Measurements from ENCODE around the gene XCL2.
"Not testable (repeated sequence)": the region's sequence is repeated elsewhere in the genome, so short reads cannot be mapped to it uniquely, and the experiment has no call there.

Gene XCL2

DNA sequence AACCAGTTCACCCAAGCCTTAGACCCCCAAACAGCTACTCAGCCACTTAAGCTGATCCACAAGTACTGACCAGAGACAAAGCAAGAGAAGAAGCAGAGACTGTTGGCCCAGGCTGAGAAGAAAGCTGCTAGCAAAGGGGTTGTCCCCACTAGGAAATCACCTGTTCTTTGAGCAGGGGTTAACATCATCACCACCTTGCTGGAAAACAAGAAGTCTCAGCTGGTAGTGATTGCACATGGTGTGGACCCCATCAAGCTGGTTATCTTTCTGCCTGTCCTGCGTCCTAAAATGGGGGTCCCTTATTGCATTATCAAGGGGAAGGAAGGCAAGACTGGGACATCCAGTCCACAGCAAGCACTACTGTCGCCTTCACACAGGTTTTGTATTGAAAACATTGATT, 819 bp downstream of the XCL2 start:
- H3K4me3 ChIP-seq (ENCODE audit: low read depth, low read length); H3K27me3 ChIP-seq (ENCODE audit: insufficient read depth, low read length); H3K79me2 ChIP-seq (ENCODE audit: control insufficient read depth, insufficient read depth, low read length, unreplicated experiment); H2AFZ ChIP-seq (ENCODE audit: low read length, unreplicated experiment); H3K4me1 ChIP-seq (ENCODE audit: control insufficient read depth, insufficient read depth, low read length, unreplicated experiment); H3K27ac ChIP-seq (ENCODE audit: low read depth, low read length); H3K36me3 ChIP-seq (ENCODE audit: insufficient read depth, low read length): not testable (repeated sequence)

- H3K4me1 ChIP-seq (ENCODE audit: control insufficient read depth, insufficient read depth, low read length, unreplicated experiment); H3K27me3 ChIP-seq (ENCODE audit: insufficient read depth, low read length); H3K36me3 ChIP-seq (ENCODE audit: insufficient read depth, low read length); H3K27ac ChIP-seq (ENCODE audit: low read depth, low read length); H2AFZ ChIP-seq (ENCODE audit: low read length, unreplicated experiment); H3K79me2 ChIP-seq (ENCODE audit: control insufficient read depth, insufficient read depth, low read length, unreplicated experiment); H3K4me3 ChIP-seq (ENCODE audit: low read depth, low read length): not testable (repeated sequence)
These were observed 3.0 kb downstream of the XCL2 start for GRCh38 chr1:168540798-168541197.

DNA sequence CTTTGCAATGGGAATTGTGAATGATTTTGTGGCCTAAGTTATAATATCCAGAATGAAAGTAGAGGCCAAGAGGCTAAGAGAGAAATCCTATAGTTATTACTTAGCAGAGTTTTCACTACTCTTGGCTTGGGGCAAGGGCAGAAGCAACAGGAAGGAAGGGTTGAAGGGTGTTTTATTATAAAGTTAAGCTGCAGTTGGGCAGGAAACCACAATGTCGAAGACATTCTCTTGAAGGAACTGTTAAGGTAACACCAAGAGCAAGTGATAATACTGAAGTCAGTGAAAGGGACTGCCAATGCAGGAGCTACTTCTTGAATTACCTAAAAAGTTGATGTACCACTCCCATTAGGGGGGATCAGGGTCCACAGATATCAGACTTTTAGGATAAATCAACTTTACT, 8.3 kb downstream of the XCL2 start:
- H3K36me3 ChIP-seq (ENCODE audit: insufficient read depth, low read length): no peaks in the 10 kb centered on the region
- no peaks in the 10 kb centered on the region for H3K79me2 ChIP-seq (ENCODE audit: control insufficient read depth, insufficient read depth, low read length, unreplicated experiment)
- H3K27me3 ChIP-seq (ENCODE audit: insufficient read depth, low read length): no peaks in the 10 kb centered on the region
- no peak overlapping the region for H3K4me3 ChIP-seq (ENCODE audit: low read depth, low read length)
- H3K27ac ChIP-seq (ENCODE audit: low read depth, low read length): no peak overlapping the region
- no peak overlapping the region for H2AFZ ChIP-seq (ENCODE audit: low read length, unreplicated experiment)
- H3K4me1 ChIP-seq (ENCODE audit: control insufficient read depth, insufficient read depth, low read length, unreplicated experiment): no peaks in the 10 kb centered on the region

DNA sequence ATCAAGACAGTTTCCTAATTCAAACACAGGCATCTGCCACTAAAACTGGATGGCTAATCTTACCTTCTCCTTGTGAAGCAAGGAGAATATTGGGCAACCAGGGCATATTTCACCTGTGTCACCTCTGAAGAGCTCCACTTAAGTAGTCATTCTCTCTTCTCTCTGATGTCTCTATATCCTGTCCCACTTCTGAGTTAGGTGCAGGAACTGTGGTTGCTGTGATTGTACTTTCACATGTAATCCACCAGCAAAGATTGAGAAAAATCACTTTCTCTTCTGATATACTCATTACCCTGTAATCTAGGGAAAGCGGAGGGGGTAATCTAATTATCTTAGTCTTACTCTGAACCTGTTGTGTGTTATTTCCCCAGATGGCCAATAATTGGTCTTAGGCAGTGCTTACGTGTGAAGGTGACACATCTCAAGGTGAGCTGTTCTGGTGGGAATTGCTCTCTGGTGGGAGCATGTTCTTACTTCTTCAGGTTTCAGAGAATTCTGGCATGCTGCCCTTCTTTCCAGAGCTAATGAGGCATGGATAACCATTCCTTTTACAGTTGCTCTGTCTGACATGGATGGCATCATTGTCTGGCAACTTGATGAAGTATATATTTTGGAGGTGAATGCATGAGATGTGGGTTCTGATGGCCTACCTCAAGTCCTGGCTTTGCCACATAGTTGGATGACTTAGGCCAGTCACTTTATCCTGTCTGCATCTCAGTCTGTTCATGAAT, 12.0 kb downstream of the XCL2 start:
- H3K36me3 ChIP-seq (ENCODE audit: insufficient read depth, low read length): no peaks in the 10 kb centered on the region
- no peak overlapping the region for H3K4me3 ChIP-seq (ENCODE audit: low read depth, low read length)
- H3K79me2 ChIP-seq (ENCODE audit: control insufficient read depth, insufficient read depth, low read length, unreplicated experiment): no peaks in the 10 kb centered on the region
- no peak overlapping the region for H3K27ac ChIP-seq (ENCODE audit: low read depth, low read length)
- H2AFZ ChIP-seq (ENCODE audit: low read length, unreplicated experiment): no peak overlapping the region
- H3K27me3 ChIP-seq (ENCODE audit: insufficient read depth, low read length): no peaks in the 10 kb centered on the region
- no peaks in the 10 kb centered on the region for H3K4me1 ChIP-seq (ENCODE audit: control insufficient read depth, insufficient read depth, low read length, unreplicated experiment)

GRCh38 chr1:168529518-168529917, 14.3 kb downstream of the XCL2 start:
- no peak overlapping the region for H2AFZ ChIP-seq (ENCODE audit: low read length, unreplicated experiment)
- H3K79me2 ChIP-seq (ENCODE audit: control insufficient read depth, insufficient read depth, low read length, unreplicated experiment): no peaks in the 10 kb centered on the region
- no peaks in the 10 kb centered on the region for H3K27me3 ChIP-seq (ENCODE audit: insufficient read depth, low read length)
- no peak overlapping the region for H3K4me3 ChIP-seq (ENCODE audit: low read depth, low read length)
- H3K36me3 ChIP-seq (ENCODE audit: insufficient read depth, low read length): no peaks in the 10 kb centered on the region
- no peaks in the 10 kb centered on the region for H3K4me1 ChIP-seq (ENCODE audit: control insufficient read depth, insufficient read depth, low read length, unreplicated experiment)
- no peak overlapping the region for H3K27ac ChIP-seq (ENCODE audit: low read depth, low read length)

- no peak overlapping the region for H3K27ac ChIP-seq (ENCODE audit: low read depth, low read length)
- H2AFZ ChIP-seq (ENCODE audit: low read length, unreplicated experiment): no peak overlapping the region
- no peaks in the 10 kb centered on the region for H3K27me3 ChIP-seq (ENCODE audit: insufficient read depth, low read length)
These were observed 22.3 kb downstream of the XCL2 start for GRCh38 chr1:168521401-168522000.

DNA sequence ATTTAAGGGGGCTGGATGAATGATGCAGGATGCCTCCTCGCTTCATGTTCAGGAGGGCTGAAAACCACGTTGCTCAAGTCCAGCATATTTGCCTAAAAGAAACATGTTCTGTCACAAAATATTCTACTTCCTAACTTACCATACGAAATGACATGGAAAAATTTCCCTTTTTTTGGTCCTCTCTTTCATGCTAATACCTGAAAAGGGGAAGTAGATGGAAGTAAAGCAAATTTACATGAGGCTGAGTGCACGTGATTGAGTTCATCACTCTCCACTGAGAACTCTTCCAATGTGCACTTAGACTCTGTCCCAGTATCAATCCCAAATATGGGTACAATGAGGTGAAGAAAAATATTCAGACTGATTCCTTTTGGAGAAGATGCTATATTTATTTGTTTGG, 23.0 kb downstream of the XCL2 start:
- Histone ChIP-seq H3K4me1 (ENCODE audit: control insufficient read depth, insufficient read depth, low read length, unreplicated experiment) (no peaks in the 10 kb centered on the region), H3K27me3 (ENCODE audit: insufficient read depth, low read length) (no peaks in the 10 kb centered on the region), H3K4me3 (ENCODE audit: low read depth, low read length) (no peak overlapping the region), H3K27ac (ENCODE audit: low read depth, low read length) (no peak overlapping the region), H3K36me3 (ENCODE audit: insufficient read depth, low read length) (no peaks in the 10 kb centered on the region), H2AFZ (ENCODE audit: low read length, unreplicated experiment) (no peak overlapping the region), H3K79me2 (ENCODE audit: control insufficient read depth, insufficient read depth, low read length, unreplicated experiment) (no peaks in the 10 kb centered on the region)

More at GRCh38 chr1:168521401-168522000, 22.3 kb downstream of the XCL2 start:
- Histone ChIP-seq H3K4me1 (ENCODE audit: control insufficient read depth, insufficient read depth, low read length, unreplicated experiment) (no peaks in the 10 kb centered on the region), H3K79me2 (ENCODE audit: control insufficient read depth, insufficient read depth, low read length, unreplicated experiment) (no peaks in the 10 kb centered on the region), H3K4me3 (ENCODE audit: low read depth, low read length) (no peak overlapping the region), H3K36me3 (ENCODE audit: insufficient read depth, low read length) (no peaks in the 10 kb centered on the region)

GRCh38 chr1:168520052-168520751, 23.6 kb downstream of the XCL2 start:
- no peak overlapping the region for H3K27ac ChIP-seq (ENCODE audit: low read depth, low read length)
- no peaks in the 10 kb centered on the region for H3K79me2 ChIP-seq (ENCODE audit: control insufficient read depth, insufficient read depth, low read length, unreplicated experiment)
- no peaks in the 10 kb centered on the region for H3K27me3 ChIP-seq (ENCODE audit: insufficient read depth, low read length)
- H3K4me1 ChIP-seq (ENCODE audit: control insufficient read depth, insufficient read depth, low read length, unreplicated experiment): no peaks in the 10 kb centered on the region
- no peak overlapping the region for H3K4me3 ChIP-seq (ENCODE audit: low read depth, low read length)
- no peaks in the 10 kb centered on the region for H3K36me3 ChIP-seq (ENCODE audit: insufficient read depth, low read length)
- no peak overlapping the region for H2AFZ ChIP-seq (ENCODE audit: low read length, unreplicated experiment)

DNA sequence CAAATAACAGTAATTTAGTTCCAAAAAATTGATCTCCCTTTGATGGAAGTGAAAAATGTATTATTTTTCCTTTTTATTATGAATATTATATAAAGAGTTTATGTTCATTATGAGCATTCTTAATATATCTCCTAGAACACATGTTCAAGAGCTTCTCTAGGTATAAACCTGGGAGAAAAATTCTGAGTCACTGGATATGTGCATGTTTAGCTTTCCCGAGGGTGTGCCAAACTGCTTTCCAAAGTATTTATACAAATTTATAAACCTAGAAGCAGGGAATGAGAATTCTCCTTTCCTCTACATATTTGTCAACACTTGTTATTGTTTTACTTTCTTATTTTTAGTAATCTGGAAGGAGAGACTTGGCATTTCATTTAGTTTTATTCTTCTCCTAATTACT, 25.0 kb downstream of the XCL2 start:
- H3K4me1 ChIP-seq (ENCODE audit: control insufficient read depth, insufficient read depth, low read length, unreplicated experiment): no peaks in the 10 kb centered on the region

GRCh38 chr1:168518201-168518689, 25.6 kb downstream of the XCL2 start:
- no peaks in the 10 kb centered on the region for H3K27me3 ChIP-seq (ENCODE audit: insufficient read depth, low read length)
- no peak overlapping the region for H3K4me3 ChIP-seq (ENCODE audit: low read depth, low read length)
- H3K79me2 ChIP-seq (ENCODE audit: control insufficient read depth, insufficient read depth, low read length, unreplicated experiment): no peaks in the 10 kb centered on the region
- no peak overlapping the region for H3K27ac ChIP-seq (ENCODE audit: low read depth, low read length)
- H3K36me3 ChIP-seq (ENCODE audit: insufficient read depth, low read length): no peaks in the 10 kb centered on the region
- H3K4me1 ChIP-seq (ENCODE audit: control insufficient read depth, insufficient read depth, low read length, unreplicated experiment): no peaks in the 10 kb centered on the region
- H2AFZ ChIP-seq (ENCODE audit: low read length, unreplicated experiment): no peak overlapping the region

More for the DNA sequence above, 25.0 kb downstream of the XCL2 start:
- H3K27ac ChIP-seq (ENCODE audit: low read depth, low read length): no peak overlapping the region
- H3K79me2 ChIP-seq (ENCODE audit: control insufficient read depth, insufficient read depth, low read length, unreplicated experiment): no peaks in the 10 kb centered on the region
- no peak overlapping the region for H2AFZ ChIP-seq (ENCODE audit: low read length, unreplicated experiment)
- H3K4me3 ChIP-seq (ENCODE audit: low read depth, low read length): no peak overlapping the region
- H3K27me3 ChIP-seq (ENCODE audit: insufficient read depth, low read length): no peaks in the 10 kb centered on the region
- no peaks in the 10 kb centered on the region for H3K36me3 ChIP-seq (ENCODE audit: insufficient read depth, low read length)

DNA sequence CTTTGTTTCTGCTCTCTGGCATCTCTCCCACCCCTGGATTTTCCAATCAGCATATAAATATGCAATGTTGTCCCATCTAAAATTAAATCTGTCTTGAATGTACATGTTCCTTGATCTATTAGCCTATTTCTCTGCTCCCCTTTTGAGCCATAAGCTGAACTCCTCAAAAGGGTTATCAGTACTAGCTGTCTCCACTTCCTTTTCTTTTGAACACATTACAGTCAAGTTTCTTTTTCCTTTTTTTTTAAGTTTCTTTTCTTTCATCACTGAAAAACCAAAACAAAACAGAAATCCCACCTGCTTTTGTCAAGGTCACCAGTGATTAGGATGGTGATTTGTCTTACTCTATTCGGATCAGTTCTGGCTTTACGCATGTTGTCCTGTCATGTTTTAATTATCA, 29.3 kb downstream of the XCL2 start:
- Histone ChIP-seq H3K4me1 (ENCODE audit: control insufficient read depth, insufficient read depth, low read length, unreplicated experiment) (no peaks in the 10 kb centered on the region), H3K4me3 (ENCODE audit: low read depth, low read length) (no peak overlapping the region), H3K27ac (ENCODE audit: low read depth, low read length) (no peak overlapping the region), H3K79me2 (ENCODE audit: control insufficient read depth, insufficient read depth, low read length, unreplicated experiment) (no peaks in the 10 kb centered on the region), H3K27me3 (ENCODE audit: insufficient read depth, low read length) (no peaks in the 10 kb centered on the region), H2AFZ (ENCODE audit: low read length, unreplicated experiment) (no peak overlapping the region), H3K36me3 (ENCODE audit: insufficient read depth, low read length) (no peaks in the 10 kb centered on the region)

Measured in ACC112 (cell line).